ENCODE results near the gene ATOH8.

- TF ChIP-seq GATA2 (IDR thresholded peaks at IDR 0.05; ENCODE audit: low read depth, low read length) (no peak), GATA3 (IDR thresholded peaks at IDR 0.05; ENCODE audit: low read depth, low read length) (no peak)
Measured at GRCh38 chr2:85718885-85719492, 34.8 kb upstream of the ATOH8 start.

All from SH-SY5Y (cell line).